GM19468 (cell line): ENCODE data around the gene DOCK3.
"Not testable (repeated sequence)": the region's sequence is repeated elsewhere in the genome, so short reads cannot be mapped to it uniquely, and the experiment has no call there.

Source experiments
- ATAC-seq: cut with Tn5 transposase; IDR thresholded peaks from one replicate; pipeline ENCODE4 v1.9.1; 2021; ENCODE audit warnings: mild to moderate bottlenecking, moderate library complexity, moderate number of reproducible peaks; ENCODE audit not compliant: unreplicated experiment; ENCODE audit errors: extremely low read depth

Gene DOCK3

DNA sequence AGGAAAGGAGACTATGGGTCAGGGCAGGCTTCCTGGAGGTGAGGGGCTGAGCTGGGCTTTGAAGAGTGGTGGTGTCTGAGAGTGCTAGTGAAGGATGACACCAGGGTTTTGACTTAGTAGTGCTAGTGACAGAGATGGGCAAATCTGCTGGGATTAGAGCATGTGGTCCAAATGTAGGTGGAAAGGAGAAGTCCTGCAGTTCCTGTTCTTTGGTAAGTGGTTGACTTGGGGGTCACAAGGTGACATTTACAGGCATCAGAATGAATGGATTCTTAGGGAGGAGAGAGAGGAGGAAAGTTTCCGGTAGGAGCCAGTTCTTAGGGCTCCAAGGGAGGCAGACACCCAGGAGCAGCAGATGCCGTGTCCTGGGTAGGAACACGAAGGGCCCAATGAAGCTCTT lies 796 bp upstream of the DOCK3 start:
- no peak for ATAC-seq

DNA sequence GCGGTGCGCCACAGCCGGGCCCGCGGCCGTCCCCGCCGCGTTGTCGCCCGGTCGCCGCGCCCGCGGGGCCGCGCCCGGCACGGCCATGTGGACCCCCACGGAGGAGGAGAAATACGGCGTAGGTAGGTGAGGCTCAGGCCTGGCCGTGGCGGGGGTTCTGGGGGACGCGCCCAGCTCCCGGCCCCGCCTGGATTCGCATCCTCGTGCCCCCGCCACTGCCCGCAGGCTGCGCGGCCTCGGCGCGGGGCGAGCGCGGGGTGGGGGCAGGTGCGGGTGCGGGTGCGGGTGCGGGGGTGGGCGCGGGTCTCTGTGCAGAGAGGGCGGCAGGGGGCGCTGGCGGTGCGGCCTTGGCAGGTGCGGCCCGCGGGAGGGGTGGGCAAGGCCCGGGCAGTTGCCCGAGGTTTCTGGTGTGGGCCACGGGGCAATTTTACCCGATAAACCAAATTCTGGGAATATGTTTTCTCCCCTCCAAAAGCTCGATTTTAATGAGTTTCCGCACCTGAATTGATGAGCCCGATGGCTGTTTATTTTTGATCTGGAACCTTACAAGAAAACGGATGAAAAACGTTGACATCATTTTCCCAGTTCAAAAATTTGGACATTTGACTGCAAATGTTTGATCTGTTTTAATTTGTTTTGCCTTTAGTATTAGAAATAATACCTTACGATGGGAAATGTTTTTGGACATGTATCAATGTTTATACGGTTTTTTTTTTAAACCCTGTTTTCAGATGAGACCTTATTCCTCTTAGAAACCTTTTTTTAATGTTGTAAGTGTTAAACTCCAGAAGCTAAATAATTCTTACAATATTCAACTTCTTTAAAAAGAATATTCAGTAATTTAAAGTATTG lies 678 bp downstream of the DOCK3 start:
- ATAC-seq, result no peak

DNA sequence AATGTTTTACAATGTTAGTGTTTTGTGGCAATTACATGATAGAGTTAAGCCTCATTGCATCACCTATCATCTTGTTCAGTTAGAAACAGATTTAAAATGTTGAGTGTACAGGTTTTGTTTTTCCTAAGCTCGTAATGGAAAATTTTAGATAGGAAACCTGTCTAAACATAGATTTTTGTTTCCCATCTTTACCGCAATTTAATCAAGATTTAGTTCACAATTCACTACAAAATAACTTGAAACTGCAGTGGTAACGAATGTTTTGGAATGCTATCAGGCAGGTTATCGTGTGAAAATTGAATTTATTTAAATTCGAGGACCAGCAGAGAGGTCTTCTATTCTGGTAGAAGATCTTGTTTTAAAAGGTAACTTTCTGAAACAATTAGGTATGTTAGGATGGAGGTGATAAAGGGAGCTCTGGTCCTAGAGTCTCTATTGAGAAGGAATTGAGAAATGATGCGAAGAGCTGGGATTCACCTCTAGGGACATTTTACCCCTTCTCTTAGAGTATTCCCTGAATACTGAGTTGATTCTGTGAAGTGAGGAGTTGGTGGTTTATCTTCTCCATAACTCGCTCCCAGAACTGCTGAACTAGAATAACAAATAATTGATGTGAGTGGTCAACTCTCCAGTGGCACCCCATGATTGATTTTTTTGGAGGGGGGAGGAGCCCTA lies 1.4 kb downstream of the DOCK3 start:
- ATAC-seq, result no peak

DNA sequence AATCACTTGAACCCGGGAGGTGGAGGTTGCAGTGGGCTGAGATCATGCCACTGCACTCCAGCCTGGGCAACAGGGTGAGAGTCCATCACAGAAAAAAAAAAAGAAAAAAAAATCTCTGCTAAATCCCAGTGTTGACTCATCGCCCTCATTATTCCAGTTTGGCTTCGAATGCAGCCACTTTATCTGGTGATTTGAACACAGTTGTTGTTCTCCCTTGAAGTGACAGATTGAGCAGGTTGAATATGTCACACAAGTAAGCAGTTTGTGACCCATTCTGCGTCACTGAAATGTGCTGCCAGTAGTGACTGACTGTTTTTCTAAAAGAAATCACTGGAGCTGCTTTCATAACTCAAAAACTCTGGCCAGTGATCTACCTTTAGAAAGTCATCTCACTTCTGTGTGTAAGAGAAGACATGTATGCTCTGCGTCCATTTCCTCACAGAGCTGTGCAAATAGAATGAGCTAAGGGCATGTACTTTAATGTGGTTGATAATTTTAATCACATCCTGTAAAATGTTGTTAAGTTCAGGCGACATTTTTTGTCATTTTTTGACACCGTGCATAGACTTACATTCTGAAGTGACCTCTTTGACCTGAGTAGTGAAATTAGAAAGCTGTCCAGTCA lies 12.5 kb downstream of the DOCK3 start:
- no peak for ATAC-seq

DNA sequence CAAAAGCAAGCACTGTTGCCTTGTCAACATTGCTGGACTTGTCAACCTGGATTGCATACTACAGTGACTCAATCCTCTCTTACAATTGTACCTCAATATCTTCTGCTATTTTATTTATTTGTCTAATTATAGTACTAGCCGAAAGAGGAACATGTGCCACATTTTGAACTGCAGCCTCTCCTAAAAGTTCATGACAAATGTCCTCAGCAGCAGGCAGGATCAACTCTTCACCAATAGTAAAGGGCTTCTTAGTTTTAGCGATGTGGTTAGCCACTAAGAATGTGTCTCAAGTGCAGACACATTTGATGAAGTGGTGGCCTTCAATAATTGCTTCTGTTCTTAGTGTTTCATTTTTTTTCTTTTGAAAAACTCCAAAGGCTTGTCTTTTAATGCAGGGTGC lies 13.2 kb downstream of the DOCK3 start:
- ATAC-seq, result no peak

DNA sequence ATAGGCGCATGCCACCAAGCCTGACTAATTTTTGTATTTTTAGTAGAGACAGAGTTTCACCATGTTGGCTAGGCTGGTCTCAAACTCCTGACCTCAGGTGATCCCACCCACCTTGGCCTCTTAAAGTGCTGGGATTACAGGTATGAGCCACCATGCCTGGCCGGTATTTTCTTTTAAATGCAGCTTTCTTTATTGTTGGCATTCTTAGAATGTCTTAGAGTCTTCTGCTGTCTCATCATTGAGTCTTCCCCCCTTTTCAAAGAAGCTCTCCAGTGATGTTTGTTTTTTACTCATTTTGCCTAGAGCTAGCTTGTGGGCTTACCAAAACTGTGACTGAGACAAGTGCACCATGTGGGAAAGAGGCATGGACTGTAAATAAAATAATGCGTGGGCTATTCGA lies 13.9 kb downstream of the DOCK3 start:
- ATAC-seq, result not testable (repeated sequence)

DNA sequence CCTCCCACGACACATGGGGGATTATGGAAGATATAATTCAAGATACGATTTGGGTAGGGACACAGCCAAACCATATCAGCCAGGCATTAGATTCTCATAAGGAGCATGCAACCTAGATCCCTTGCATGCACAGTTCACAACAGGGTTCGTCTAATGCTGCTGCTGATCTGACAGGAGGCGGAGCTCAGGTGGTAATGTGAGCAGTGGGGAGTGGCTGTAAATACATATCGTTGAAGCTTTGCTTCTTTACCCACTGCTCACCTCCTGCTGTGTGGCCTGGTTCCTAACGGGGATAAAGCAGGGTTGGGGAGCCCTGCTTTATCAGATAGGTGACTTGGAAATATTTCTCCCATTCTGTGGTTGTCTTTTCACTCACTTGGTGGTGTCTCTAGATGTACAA lies 14.8 kb downstream of the DOCK3 start:
- ATAC-seq, result no peak

DNA sequence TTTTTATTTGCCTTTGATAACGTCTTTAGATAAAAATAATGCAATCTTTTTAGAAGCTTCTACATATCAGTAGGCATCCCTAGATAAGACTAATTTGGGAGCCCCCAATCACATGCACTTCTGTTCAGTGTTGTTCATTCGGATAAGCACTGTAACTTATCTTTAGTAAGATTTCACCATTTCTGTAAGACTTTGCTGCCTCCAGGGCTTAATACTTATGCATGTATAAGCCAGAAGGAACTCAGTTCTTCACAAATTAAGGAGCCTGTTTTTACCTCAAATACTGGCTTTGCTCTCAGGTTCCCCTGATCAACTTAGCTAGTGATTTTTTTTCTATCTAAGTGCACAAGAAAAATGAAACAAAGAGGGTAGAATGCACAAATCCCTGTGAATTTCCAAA lies 20.3 kb downstream of the DOCK3 start:
- no peak for ATAC-seq

DNA sequence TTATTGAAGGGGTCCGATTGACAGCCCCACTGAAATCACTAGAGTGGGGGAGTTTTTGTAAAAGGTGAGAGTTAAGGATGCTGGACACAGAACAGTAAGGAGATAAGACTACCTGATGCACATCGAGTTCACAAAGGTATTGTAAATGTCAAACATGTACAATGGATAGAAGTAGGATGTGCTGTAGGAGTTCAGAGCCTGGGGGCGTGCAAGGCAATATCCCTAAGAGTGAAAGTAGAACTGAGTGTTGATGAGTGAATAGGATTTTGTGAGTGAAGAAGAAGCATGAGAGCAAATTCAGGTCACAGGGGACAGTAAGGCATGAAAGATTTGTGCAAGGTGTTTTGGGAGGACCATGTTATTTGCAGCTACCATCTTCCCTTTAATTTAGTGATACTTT lies 21.5 kb downstream of the DOCK3 start:
- ATAC-seq, result no peak

DNA sequence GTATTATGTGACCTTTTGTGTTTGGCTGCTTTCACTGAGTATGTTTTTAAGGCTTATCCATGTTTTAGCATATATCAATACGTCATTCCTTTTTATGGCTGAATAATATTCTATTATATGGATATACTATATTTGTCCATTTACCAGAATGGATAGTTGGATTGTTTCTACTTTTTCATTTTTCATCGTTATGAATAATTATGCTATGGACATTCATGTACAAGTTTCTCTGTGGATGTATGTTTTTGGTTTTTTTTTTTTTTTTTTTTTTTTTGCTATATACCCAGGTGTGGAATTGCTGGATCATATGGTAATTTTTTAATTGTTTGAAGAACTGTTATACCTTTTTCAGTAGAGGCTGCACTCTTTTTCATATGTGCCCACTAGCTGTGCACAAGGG lies 23.5 kb downstream of the DOCK3 start:
- no peak for ATAC-seq

DNA sequence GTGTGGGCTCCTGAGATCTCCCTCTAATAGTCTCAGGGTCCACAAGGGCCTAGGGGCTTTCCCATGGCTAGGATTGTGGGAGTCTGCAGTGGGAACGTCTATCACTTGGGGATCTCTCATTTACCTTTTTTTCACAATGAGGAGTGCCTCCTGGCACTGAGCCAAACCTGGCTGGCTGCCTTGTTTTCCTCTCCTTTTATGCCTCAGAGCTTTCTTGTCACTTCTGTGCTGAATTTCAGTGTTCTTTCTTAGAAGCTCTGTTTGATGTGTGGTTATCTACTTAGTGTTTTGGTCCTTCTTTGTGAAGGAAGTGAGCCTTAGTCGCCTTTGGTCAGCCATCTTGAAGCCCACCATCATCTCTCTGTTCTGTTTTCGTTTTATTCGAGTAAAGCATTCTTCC lies 33.9 kb downstream of the DOCK3 start:
- no peak for ATAC-seq

DNA sequence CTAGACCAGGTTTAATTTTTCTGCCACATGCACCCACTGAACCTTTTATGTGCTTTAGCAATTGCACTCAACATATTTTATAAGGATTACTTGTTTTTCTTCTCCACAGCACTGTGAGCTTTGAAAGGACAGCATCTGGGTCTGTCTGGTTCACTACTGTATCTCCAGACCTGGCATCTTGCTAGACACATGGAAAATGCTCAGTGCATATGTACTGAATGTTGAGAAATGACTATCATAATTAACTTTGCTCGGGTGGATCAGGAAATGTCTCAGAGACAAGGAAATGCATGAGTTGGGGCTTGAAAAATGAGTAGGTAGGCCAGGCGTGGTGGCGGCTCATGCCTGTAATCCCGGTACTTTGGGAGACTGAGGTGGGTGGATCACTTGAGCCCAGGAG lies 40.2 kb downstream of the DOCK3 start:
- ATAC-seq, result no peak

DNA sequence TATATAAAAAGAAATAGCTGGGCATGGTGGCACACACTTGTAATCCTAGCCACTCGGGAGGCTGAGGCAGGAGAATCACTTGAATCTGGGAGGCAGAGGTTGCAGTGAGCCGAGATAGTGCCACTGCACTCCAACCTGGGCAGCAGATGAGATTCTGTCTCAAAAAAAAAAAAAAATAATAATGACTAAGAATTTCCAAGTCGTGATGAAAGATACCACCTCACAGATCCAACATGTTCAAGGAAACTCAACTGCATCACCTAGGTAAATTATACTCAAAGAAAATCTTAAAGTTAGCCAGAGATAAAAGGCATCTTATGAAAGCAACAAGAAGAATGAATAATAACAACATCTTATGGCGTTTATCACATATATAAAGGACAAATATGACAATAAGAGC lies 50.1 kb downstream of the DOCK3 start:
- no peak for ATAC-seq

DNA sequence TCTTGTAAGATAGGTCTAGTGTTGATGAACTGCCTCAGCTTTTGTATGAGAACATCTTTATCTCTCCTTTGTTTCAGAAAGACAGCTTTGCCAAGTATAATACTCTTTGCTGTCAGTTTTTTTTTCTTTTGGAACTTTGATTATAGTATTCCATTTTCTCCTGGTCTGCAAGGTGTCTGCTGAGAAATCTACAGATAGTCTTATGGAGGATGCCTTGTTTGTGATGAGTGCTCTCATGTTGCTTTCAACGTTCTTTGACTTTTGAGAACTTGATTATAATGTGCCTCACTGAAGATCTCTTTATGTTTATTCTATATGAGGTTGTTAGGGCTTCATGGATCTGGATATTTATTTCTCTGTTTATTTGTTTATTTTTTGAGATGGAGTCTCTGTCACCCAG lies 60.3 kb downstream of the DOCK3 start:
- ATAC-seq, result no peak

DNA sequence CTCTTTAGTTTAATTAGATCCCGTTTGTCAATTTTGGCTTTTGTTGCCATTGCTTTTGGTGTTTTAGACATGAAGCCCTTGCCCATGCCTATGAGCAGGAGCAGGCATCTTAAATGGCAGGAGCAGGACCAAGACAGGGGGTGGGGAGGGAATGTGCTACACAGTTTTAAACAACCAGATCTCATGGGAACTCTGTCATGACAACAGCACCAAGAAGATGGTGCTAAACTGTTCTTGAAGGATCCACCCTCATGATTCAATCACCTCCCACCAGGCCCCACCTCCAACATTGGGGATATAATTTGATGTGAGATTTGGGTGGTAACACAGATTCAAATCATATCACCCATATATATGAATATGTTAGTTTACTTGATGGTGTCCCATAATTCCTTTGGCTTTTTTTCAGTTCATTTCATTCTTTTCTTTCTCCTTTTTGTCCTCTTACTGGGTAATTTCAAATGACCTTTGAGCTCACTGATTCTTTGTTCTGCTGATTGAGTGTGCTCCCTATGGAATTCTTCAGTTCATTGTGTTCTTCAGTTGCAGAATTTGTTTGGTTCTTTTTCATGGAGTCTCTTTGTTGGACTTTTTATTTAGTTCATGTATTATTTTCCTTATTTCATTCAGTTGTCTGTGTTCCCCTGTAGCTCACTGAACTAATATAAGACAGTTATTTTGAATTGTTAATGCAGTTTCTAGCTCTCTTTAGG lies 62.6 kb downstream of the DOCK3 start:
- no peak for ATAC-seq

DNA sequence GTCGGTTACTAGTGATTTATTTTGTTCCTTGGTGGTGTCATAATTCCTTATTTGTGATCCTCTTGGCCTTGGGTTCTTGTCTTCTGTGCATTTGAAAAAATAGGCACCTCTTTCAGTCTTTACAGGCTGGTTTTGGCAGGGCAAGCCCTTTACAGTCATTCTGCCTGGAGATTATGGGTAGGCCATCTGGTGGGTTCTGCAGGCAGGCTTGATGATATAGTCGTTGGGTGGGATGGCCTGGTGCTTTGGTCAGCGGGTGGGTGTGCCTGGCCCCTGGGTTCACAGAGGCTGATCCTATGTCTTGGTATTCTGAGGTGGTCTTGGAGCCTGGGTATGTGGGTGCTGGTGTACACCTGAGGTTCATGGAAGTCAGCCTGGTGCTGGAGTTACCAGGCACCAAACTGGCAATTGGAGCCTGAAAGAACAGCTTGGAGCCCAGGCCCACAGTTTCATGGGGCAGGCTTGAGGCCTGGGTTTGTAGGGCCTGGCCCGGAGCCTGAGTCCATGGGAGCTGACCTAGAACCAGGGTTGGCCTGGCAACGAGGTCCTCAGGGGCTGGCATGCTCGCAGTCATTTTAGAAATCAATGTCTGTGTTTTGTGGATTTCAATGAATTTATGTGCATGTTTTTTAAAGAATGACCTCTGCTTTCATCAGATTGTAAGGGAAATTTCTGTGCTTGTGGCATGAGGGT lies 63.3 kb downstream of the DOCK3 start:
- no peak for ATAC-seq

DNA sequence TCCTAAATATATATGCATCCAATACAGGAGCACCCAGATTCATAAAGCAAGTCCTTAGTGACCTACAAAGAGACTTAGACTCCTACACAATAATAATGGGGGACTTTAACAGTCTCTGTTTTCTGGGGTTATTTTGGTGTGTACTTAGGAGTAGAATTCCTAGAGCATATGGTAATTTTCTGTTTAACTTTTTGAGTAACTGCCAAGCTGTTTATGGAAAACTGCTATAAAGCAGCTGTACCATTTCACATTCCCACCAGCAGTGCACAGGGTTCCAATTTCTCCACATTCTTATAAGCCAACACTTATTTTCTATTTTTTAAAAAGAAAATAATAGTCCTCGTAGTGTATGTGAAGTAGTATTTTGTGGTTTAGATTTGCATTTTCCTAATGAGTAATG lies 68.9 kb downstream of the DOCK3 start:
- ATAC-seq, result no peak

DNA sequence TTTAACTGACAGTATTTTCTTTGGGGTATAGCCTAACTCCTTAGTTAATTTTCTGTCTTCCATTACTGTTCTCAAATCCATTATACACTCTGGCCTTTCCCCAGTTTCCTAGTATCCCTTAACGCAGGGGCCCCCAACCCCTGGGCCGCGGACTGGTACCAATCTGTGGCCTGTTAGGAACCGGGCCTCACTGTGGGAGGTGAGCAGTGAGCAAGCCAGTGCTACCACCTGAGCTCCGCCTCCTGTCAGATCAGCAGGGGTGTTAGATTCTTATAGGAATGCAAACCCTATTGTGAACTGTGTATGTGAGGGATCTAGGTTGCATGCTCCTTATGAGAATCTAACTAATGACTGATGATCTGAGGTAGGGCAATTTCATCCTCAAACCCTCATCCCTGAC lies 75.1 kb downstream of the DOCK3 start:
- ATAC-seq, result no peak

DNA sequence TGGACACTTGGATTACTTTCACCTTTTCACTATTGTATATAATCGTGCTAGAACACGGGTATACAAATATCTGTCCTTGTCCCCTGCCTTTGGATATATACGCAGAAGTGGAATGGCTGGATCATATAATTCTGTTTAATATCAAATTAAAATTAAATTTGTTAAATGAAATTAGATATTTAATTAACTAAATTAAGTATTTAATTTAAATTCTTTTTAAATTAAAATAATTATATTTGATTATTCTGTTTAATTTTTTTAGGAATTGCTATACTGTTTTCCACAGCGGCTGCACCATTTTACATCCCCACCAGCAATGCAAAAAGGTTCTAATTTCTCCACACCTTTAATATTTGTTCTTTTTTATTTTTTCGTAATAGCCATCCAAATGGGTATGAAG lies 84.3 kb downstream of the DOCK3 start:
- no peak for ATAC-seq

DNA sequence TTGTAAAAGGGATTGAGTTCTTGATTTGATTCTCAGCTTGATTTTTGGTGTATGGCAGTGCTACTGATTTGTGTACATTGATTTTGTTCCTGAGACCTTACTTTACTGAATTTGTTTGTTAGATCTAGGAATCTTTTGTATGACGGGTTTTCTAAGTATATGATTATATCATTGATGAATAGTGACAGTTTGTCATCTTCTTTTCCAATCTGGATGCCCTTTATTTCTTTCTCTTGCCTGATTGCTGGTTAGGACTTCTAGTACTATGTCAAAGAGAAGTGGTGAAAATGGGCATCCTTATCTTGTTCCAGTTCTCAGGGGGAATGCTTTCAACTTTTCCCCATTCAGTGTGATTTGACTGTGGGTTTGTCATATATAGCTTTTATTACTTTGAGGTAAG lies 103.0 kb downstream of the DOCK3 start:
- ATAC-seq, result no peak
